ENCODE results near the gene PALLD. TPM values are rescaled to one million over a fixed set of nuclear protein-coding genes. Genes with fewer than 3 reads are reported as not detected.

The PALLD gene
- total RNA-seq, 4 donors from 2014 or later, result 1,903 to 3,507 (median 2,130) TPM

DNA sequence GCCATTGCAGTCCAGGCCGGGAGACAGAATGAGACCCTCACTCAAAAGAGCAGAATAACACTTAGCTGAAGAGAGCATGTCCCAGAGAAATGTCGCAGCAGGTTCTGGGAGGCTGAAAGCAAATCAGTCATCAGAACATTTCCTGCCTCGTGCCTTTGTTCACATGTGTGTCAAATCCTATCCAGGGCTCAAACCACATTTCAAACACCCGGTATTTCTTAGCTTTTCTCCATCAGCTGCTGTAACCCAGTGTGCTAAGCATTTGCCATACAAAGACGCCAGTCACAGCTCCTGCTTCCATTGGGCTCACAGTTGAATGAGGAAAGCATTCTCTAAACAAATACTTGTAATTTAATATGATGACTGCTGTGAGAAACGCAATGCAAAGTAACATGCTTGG lies 6.0 kb downstream of the PALLD start:
- 74% methylated on average over 6 of the region's 6 CpGs for WGBS
- intact Hi-C loops (cut with DNase I), result no loop called here

GRCh38 chr4:168503652-168504362 lies 7.0 kb downstream of the PALLD start:
- peak overlapping the region in 2 of 4 donors; percentile 9 to 37 for H3K27ac ChIP-seq (replicated peaks in 1 of 4)
- H3K9me3 ChIP-seq, result no peaks in the 10 kb centered on the region
- H3K4me1 ChIP-seq, result peaks cover 0 to 9% (median 2%) of the 10 kb centered on the region in 4 donors
- no peak overlapping the region for H3K4me3 ChIP-seq
- intact Hi-C loops (cut with DNase I), result no loop called here
- DNase-seq (ENCODE audit: extremely low spot score), result no peak
- H3K36me3 ChIP-seq, result no peaks in the 10 kb centered on the region
- H3K27me3 ChIP-seq, result no peaks in the 10 kb centered on the region
- WGBS, result 80% methylated on average over 9 of the region's 9 CpGs
- peak in 1 of 2 donors; percentile 60 for TF ChIP-seq POLR2AphosphoS5 (IDR thresholded peaks at IDR 0.05)
- TF ChIP-seq, protein P1, sequence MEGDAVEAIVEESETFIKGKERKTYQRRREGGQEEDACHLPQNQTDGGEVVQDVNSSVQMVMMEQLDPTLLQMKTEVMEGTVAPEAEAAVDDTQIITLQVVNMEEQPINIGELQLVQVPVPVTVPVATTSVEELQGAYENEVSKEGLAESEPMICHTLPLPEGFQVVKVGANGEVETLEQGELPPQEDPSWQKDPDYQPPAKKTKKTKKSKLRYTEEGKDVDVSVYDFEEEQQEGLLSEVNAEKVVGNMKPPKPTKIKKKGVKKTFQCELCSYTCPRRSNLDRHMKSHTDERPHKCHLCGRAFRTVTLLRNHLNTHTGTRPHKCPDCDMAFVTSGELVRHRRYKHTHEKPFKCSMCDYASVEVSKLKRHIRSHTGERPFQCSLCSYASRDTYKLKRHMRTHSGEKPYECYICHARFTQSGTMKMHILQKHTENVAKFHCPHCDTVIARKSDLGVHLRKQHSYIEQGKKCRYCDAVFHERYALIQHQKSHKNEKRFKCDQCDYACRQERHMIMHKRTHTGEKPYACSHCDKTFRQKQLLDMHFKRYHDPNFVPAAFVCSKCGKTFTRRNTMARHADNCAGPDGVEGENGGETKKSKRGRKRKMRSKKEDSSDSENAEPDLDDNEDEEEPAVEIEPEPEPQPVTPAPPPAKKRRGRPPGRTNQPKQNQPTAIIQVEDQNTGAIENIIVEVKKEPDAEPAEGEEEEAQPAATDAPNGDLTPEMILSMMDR (IDR thresholded peaks at IDR 0.05), result no peak
- no peak for TF ChIP-seq EP300 (IDR thresholded peaks at IDR 0.05)

More for the DNA sequence above, 6.0 kb downstream of the PALLD start:
- DNase-seq (ENCODE audit: extremely low spot score), result no peak
- H3K9me3 ChIP-seq, result no peaks in the 10 kb centered on the region
- peaks cover 0 to 9% (median 2%) of the 10 kb centered on the region in 4 donors for H3K4me1 ChIP-seq
- H3K4me3 ChIP-seq, result no peak overlapping the region
- no peaks in the 10 kb centered on the region for H3K36me3 ChIP-seq
- no peak overlapping the region for H3K27ac ChIP-seq (replicated peaks in 1 of 4)
- TF ChIP-seq POLR2AphosphoS5 (IDR thresholded peaks at IDR 0.05) (no peak), POLR2A (IDR thresholded peaks at IDR 0.05; ENCODE audit: low read depth) (no peak), EP300 (IDR thresholded peaks at IDR 0.05) (no peak)
- TF ChIP-seq, protein P1 (IDR thresholded peaks at IDR 0.05), result no peak
- no peaks in the 10 kb centered on the region for H3K27me3 ChIP-seq

DNA sequence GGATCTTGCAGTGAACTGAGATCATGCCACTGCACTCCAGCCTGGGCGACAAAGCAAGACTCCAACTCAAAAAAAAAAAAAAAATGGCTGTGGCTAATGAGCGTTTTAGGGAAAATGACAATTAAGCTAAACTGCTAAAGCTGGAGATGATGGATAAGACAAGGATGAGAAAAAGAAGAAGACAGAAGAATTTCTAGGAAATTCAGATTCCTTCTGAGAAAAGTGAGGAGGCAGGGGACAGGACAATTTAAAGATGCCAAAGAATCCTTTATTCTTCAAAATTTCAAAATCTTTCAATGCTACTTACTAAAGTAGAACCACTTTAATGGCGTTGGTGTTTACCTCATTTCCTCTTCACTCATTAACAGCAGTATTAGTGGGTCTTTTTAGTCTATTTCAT lies 7.7 kb downstream of the PALLD start:
- DNase-seq (ENCODE audit: extremely low spot score), result no peak
- TF ChIP-seq POLR2AphosphoS5 (IDR thresholded peaks at IDR 0.05) (no peak), EP300 (IDR thresholded peaks at IDR 0.05) (no peak), POLR2A (IDR thresholded peaks at IDR 0.05; ENCODE audit: low read depth) (no peak)
- TF ChIP-seq, protein P1 (IDR thresholded peaks at IDR 0.05), result no peak
- H3K4me3 ChIP-seq, result no peak overlapping the region
- H3K27me3 ChIP-seq, result no peaks in the 10 kb centered on the region
- 83% methylated on average over 3 of the region's 3 CpGs for WGBS
- no peaks in the 10 kb centered on the region for H3K36me3 ChIP-seq
- H3K9me3 ChIP-seq, result no peaks in the 10 kb centered on the region
- peak overlapping the region in 1 of 4 donors; percentile 9 for H3K27ac ChIP-seq (replicated peaks in 1 of 4)
- peaks cover 0 to 9% (median 2%) of the 10 kb centered on the region in 4 donors for H3K4me1 ChIP-seq
- intact Hi-C loops (cut with DNase I), result no loop called here

DNA sequence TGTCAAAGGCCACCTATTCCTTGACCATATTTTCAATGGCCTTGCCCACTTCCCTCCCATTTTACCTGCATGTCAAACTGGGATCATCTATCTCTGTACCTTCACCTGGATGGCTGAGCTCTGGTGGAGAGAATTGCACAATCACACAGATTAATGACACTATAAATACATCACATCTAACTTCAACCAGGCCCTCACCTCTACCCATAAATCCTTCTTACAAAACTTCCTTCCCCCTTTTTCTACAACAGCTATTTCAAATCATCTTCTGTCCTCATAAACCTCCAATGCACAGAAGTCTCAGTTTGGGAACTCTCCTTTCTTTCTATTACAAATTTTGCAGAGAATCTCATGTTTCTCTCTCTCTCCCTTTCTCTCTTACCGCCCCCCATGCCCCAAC lies 9.2 kb downstream of the PALLD start:
- H3K4me3 ChIP-seq, result no peak overlapping the region
- H3K27me3 ChIP-seq, result no peaks in the 10 kb centered on the region
- H3K4me1 ChIP-seq, result peaks cover 0 to 9% (median 2%) of the 10 kb centered on the region in 4 donors
- H3K36me3 ChIP-seq, result no peaks in the 10 kb centered on the region
- H3K27ac ChIP-seq (replicated peaks in 1 of 4), result no peak overlapping the region
- DNase-seq (ENCODE audit: extremely low spot score), result no peak
- WGBS, result 78% methylated on average over 1 of the region's 1 CpG
- TF ChIP-seq, protein P1 (IDR thresholded peaks at IDR 0.05), result no peak
- TF ChIP-seq EP300 (IDR thresholded peaks at IDR 0.05), result no peak
- no peak for TF ChIP-seq POLR2AphosphoS5 (IDR thresholded peaks at IDR 0.05)
- no peak for TF ChIP-seq POLR2A (IDR thresholded peaks at IDR 0.05; ENCODE audit: low read depth)
- no peaks in the 10 kb centered on the region for H3K9me3 ChIP-seq
- intact Hi-C loops (cut with DNase I), result no loop called here
